Transverse colon (tissue), 4 donors: ENCODE data around the gene PANX2. TPM values are rescaled to one million over a fixed set of nuclear protein-coding genes. Genes with fewer than 3 reads are reported as not detected.

ENCODE experiments used
- DNase-seq: peaks from one replicate; pipeline ENCODE4 v3.0.0-alpha.2; 2019
- H3K27ac ChIP-seq, 4 donors: fragments of 200-600 bp; sonication (generic); 2 replicates each; pipeline ENCODE4 v1.5.1; 2016 to 2018; ENCODE audit warnings: inconsistent platforms in 4 of 4
- H3K27me3 ChIP-seq: fragments of 200-600 bp; sonication (generic); 2 replicates; pipeline ENCODE4 v1.5.1; 2017; ENCODE audit warnings: inconsistent platforms
- H3K36me3 ChIP-seq, 4 donors: fragments of 200-600 bp; sonication (generic); 2 replicates each; pipeline ENCODE4 v1.5.1; 2017 to 2019; ENCODE audit warnings: inconsistent platforms in 4 of 4
- H3K4me1 ChIP-seq, 4 donors: fragments of 200-600 bp; sonication (generic); 2 replicates each; pipeline ENCODE4 v1.5.1; 2017 to 2020; ENCODE audit warnings: inconsistent platforms in 4 of 4
- H3K4me3 ChIP-seq, 4 donors: fragments of 200-600 bp; sonication (generic); 1 replicate in 1 of 4; 2 replicates in 3 of 4; pipeline versions ENCODE4 v1.5.1 to v1.6.1; 2017 to 2019; ENCODE audit warnings: inconsistent platforms in 4 of 4
- H3K9me3 ChIP-seq, 2 donors: fragments of 200-600 bp; sonication (generic); 2 replicates each; pipeline ENCODE4 v1.5.1; 2017 to 2019; ENCODE audit warnings: inconsistent platforms in 2 of 2
- EP300 ChIP-seq: sonication (generic); formaldehyde crosslinking; IDR thresholded peaks from one replicate; pipeline ENCODE4 v1.6.1; 2017; ENCODE audit warnings: antibody characterized with exemption, low read depth
- POLR2A ChIP-seq: fragments of 450-650 bp; IDR thresholded peaks from one replicate; pipeline ENCODE4 v1.6.1; 2016; ENCODE audit warnings: antibody characterized with exemption, mild to moderate bottlenecking, moderate library complexity
- POLR2AphosphoS5 ChIP-seq, 3 donors: sonication (generic); formaldehyde crosslinking; IDR thresholded peaks; one replicate each; pipeline ENCODE4 v1.6.1; 2016; ENCODE audit warnings: antibody characterized with exemption in 3 of 3
- WGBS, 2 donors: methylation state at CpG; one replicate each; pipeline ENCODE4 v1.1.5; 2018; ENCODE audit warnings: low coverage in 1 of 2; 5-methylcytosine and 5-hydroxymethylcytosine counted together
- in situ Hi-C, 4 donors: fragments of 200-750 bp; cut with MboI; loops; one replicate each; pipeline versions ENCODE4 v1.15.0 to v1.15.1; 2017; ENCODE audit warnings: low sequenced_read_pairs in 3 of 4, low pct_ligation_motif_present in 1 of 4, low pct_unique_long_range_greater_than_20kb in 1 of 4
- intact Hi-C: fragments of 100-400 bp; cut with DNase I; formaldehyde crosslinking; loops from one replicate; pipeline ENCODE4 v1.15.1; 2023; ENCODE audit warnings: low total_unique reads
- total RNA-seq, 4 donors: library from RNA; depleted of rRNA; stranded (reverse); fragments of >200 nt; gene quantifications; one replicate each; pipeline ENCODE4 v1.1.0, GENCODE V29; 2016
- TF ChIP-seq, protein P1 (sequence below), 5 experiments: fragments of 200-600 bp in 3 of 5; fragments of 450-650 bp in 2 of 5; sonication (generic) in 3 of 5; IDR thresholded peaks; 1 replicate in 2 of 5; 2 replicates in 3 of 5; pipeline ENCODE4 v1.5.1; 2016 to 2017; ENCODE audit warnings: antibody characterized with exemption in 5 of 5, inconsistent platforms in 3 of 5, mild to moderate bottlenecking in 2 of 5, moderate library complexity in 1 of 5

Gene PANX2
- total RNA-seq, 4 donors from 2014 or later = 0.32 TPM; not detected in 3

- 97% methylated on average over 20 of the region's 25 CpGs; no CpG with 5 or more reads in 1 of the 2 donors for WGBS, 2 donors
- Histone ChIP-seq H3K9me3 (no peaks in the 10 kb centered on the region), H3K36me3 (peaks cover 0 to 11% (median 3%) of the 10 kb centered on the region in 4 donors), H3K4me3 (no peak overlapping the region), H3K4me1 (no peaks in the 10 kb centered on the region), H3K27ac (no peak overlapping the region), H3K27me3 (no peaks in the 10 kb centered on the region)
- no peak for DNase-seq
- in situ Hi-C loops (no loop called here), intact Hi-C loops (no loop called here)
- no peak for TF ChIP-seq POLR2AphosphoS5 (IDR thresholded peaks at IDR 0.05)
- no peak for TF ChIP-seq POLR2A
- TF ChIP-seq, protein P1, sequence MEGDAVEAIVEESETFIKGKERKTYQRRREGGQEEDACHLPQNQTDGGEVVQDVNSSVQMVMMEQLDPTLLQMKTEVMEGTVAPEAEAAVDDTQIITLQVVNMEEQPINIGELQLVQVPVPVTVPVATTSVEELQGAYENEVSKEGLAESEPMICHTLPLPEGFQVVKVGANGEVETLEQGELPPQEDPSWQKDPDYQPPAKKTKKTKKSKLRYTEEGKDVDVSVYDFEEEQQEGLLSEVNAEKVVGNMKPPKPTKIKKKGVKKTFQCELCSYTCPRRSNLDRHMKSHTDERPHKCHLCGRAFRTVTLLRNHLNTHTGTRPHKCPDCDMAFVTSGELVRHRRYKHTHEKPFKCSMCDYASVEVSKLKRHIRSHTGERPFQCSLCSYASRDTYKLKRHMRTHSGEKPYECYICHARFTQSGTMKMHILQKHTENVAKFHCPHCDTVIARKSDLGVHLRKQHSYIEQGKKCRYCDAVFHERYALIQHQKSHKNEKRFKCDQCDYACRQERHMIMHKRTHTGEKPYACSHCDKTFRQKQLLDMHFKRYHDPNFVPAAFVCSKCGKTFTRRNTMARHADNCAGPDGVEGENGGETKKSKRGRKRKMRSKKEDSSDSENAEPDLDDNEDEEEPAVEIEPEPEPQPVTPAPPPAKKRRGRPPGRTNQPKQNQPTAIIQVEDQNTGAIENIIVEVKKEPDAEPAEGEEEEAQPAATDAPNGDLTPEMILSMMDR (IDR thresholded peaks at IDR 0.05) = no peak
- TF ChIP-seq EP300 = no peak
These were observed 57.2 kb downstream of the PANX2 start for GRCh38 chr22:50227579-50228215.

GRCh38 chr22:50228366-50228765 lies 57.8 kb downstream of the PANX2 start:
- Histone ChIP-seq H3K9me3 (no peaks in the 10 kb centered on the region), H3K27me3 (no peaks in the 10 kb centered on the region), H3K27ac (no peak overlapping the region), H3K4me3 (no peak overlapping the region), H3K36me3 (peaks cover 0 to 8% (median 0%) of the 10 kb centered on the region in 4 donors), H3K4me1 (no peaks in the 10 kb centered on the region)
- intact Hi-C loops (no loop called here), in situ Hi-C loops (no loop called here)
- 92 to 96% methylated on average over 4 to 9 of the region's 9 CpGs for WGBS, 2 donors
- no peak for TF ChIP-seq POLR2A
- DNase-seq = no peak

GRCh38 chr22:50229370-50229769 lies 58.8 kb downstream of the PANX2 start:
- no peaks in the 10 kb centered on the region for H3K27me3 ChIP-seq
- no peaks in the 10 kb centered on the region for H3K4me1 ChIP-seq
- 96 to 100% methylated on average over 2 to 16 of the region's 16 CpGs for WGBS, 2 donors
- in situ Hi-C loops = no loop called here
- H3K4me3 ChIP-seq = no peak overlapping the region
- H3K27ac ChIP-seq = no peak overlapping the region
- no peaks in the 10 kb centered on the region for H3K9me3 ChIP-seq
- TF ChIP-seq EP300 = no peak
- no peak for TF ChIP-seq POLR2A
- TF ChIP-seq POLR2AphosphoS5 (IDR thresholded peaks at IDR 0.05) = no peak
- TF ChIP-seq, protein P1 (IDR thresholded peaks at IDR 0.05) = no peak
- DNase-seq = no peak
- intact Hi-C loops = no loop called here
- H3K36me3 ChIP-seq = peaks cover 0 to under 1% (median 0%) of the 10 kb centered on the region in 4 donors

Other genes starting within 250 kb of the PANX2 start
- 100 to 1,000 TPM; 115 to 290 (median 147) TPM for gene PIM3, start 210.0 kb upstream of the PANX2 start, total RNA-seq
- 1 to 10 TPM in 2 of 4 donors, under 1 TPM in 2; 0.32 to 2.2 (median 1.3) TPM for gene IL17REL, start 158.0 kb upstream of the PANX2 start, total RNA-seq
- not detected for gene TTLL8, start 112.4 kb upstream of the PANX2 start, total RNA-seq
- gene MLC1, start 85.3 kb upstream of the PANX2 start, total RNA-seq = not detected
- gene MOV10L1, start 80.7 kb upstream of the PANX2 start, total RNA-seq = under 1 TPM in 3 of 4 donors, not detected in 1; 0.20 to 0.48 (median 0.41) TPM
- gene TRABD, start 15.2 kb downstream of the PANX2 start, total RNA-seq = 100 to 1,000 TPM in 1 of 4 donors, 10 to 100 TPM in 3; 40.6 to 109 (median 69.4) TPM
- 10 to 100 TPM; 27.3 to 91.3 (median 35.1) TPM for gene SELENOO, start 30.3 kb downstream of the PANX2 start, total RNA-seq
- gene TUBGCP6, start 74.3 kb downstream of the PANX2 start, total RNA-seq = 100 to 1,000 TPM in 1 of 4 donors, 10 to 100 TPM in 3; 43.8 to 110 (median 73.1) TPM
- 100 to 1,000 TPM in 2 of 4 donors, 10 to 100 TPM in 2; 66.8 to 618 (median 142) TPM for gene HDAC10, start 80.5 kb downstream of the PANX2 start, total RNA-seq
- gene MAPK12, start 91.0 kb downstream of the PANX2 start, total RNA-seq = 1 to 10 TPM; 1.1 to 9.4 (median 3.3) TPM
- 1 to 10 TPM; 1.6 to 6.4 (median 2.7) TPM for gene MAPK11, start 99.6 kb downstream of the PANX2 start, total RNA-seq
- gene PLXNB2, start 136.9 kb downstream of the PANX2 start, total RNA-seq = 100 to 1,000 TPM; 305 to 880 (median 460) TPM
- gene DENND6B, start 156.3 kb downstream of the PANX2 start, total RNA-seq = 10 to 100 TPM in 2 of 4 donors, 1 to 10 TPM in 2; 3.2 to 22.7 (median 8.3) TPM
- gene PPP6R2, start 172.6 kb downstream of the PANX2 start, total RNA-seq = 100 to 1,000 TPM in 1 of 4 donors, 10 to 100 TPM in 3; 62.1 to 151 (median 77.8) TPM